Endothelial cell of umbilical vein (primary cell): ENCODE data around the gene ALDH1A2. TPM values are rescaled to one million over a fixed set of nuclear protein-coding genes. Genes with fewer than 3 reads are reported as not detected.

Experiments
- BruUV-seq: library from RNA; stranded (reverse); fragments of 400-500 nt; replicated peaks from 2 replicates; lab custom pipeline; 2021; lab: Mats Ljungman, UMichigan
- CTCF ChIA-PET: fragments of 300-600, 350-600 bp; sonication (Branson Sonifier 250); formaldehyde crosslinking; loops from one replicate; lab custom pipeline; 2021; ENCODE audit warnings: antibody characterized with exemption, inconsistent platforms; lab: Charles Lee
- POLR2A ChIA-PET: fragments of 300-600, 350-600 bp; sonication (Branson Sonifier 250); formaldehyde crosslinking; loops from one replicate; lab custom pipeline; 2021; ENCODE audit warnings: antibody characterized with exemption, inconsistent platforms; lab: Charles Lee
- DNase-seq: peaks from one replicate; pipeline ENCODE4 v3.0.0-alpha.2; 2011; ENCODE audit warnings: low read depth, low spot score
- FAIRE-seq: peaks from 2 replicates; lab custom pipeline; 2011; peaks lifted over from hg19 to GRCh38; lab: Jason Lieb, UNC
- H2AFZ ChIP-seq: 2 replicates; pipeline ENCODE4 v1.6.0; 2012; ENCODE audit warnings: low read depth, low read length, control low read depth, inconsistent platforms
- H3K27ac ChIP-seq: 2 replicates; pipeline ENCODE4 v1.5.1; 2011; ENCODE audit warnings: low read depth, mild to moderate bottlenecking, control low read depth, low read length, moderate library complexity; ENCODE audit not compliant: insufficient read depth
- H3K27me3 ChIP-seq, 2 experiments: 2 replicates each; pipeline versions ENCODE4 v1.6.0 to v1.6.1; 2011; ENCODE audit warnings: low read length in 2 of 2, mixed read lengths in 1 of 2; ENCODE audit not compliant: control insufficient read depth in 2 of 2, insufficient read depth in 2 of 2
- H3K36me3 ChIP-seq, 2 experiments: 2 replicates in 1 of 2; 3 replicates in 1 of 2; pipeline ENCODE4 v1.5.1; 2011; ENCODE audit warnings: low read length in 2 of 2, mild to moderate bottlenecking in 1 of 2, moderate library complexity in 1 of 2; ENCODE audit not compliant: control insufficient read depth in 2 of 2, insufficient read depth in 2 of 2; ENCODE audit errors: extremely low read depth in 1 of 2
- H3K4me1 ChIP-seq: 3 replicates; pipeline ENCODE4 v1.5.1; 2011; ENCODE audit warnings: mild to moderate bottlenecking, low read length; ENCODE audit not compliant: control insufficient read depth, insufficient read depth; ENCODE audit errors: extremely low read depth
- H3K4me2 ChIP-seq: 2 replicates; pipeline ENCODE4 v1.6.1; 2011; ENCODE audit warnings: low read length, control low read depth, mixed read lengths; ENCODE audit not compliant: insufficient read depth
- H3K4me3 ChIP-seq, 3 experiments: fragments of 200-600 bp in 1 of 3; sonication (generic), shearing (Covaris generic) in 1 of 3; replicated peaks in 1 of 3; 2 replicates each; pipeline ENCODE4 v1.5.1; 2011 to 2016; ENCODE audit warnings: control low read depth in 3 of 3, low read length in 3 of 3, mild to moderate bottlenecking in 2 of 3, inconsistent platforms in 1 of 3, low read depth in 1 of 3, moderate library complexity in 1 of 3; ENCODE audit not compliant: insufficient read depth in 1 of 3
- H3K79me2 ChIP-seq: 2 replicates; pipeline ENCODE4 v1.6.0; 2012; ENCODE audit warnings: low read length, inconsistent platforms; ENCODE audit not compliant: control insufficient read depth, insufficient read depth
- H3K9ac ChIP-seq: replicated peaks from 2 replicates; pipeline ENCODE3; 2011; ENCODE audit warnings: low read length, control low read depth; ENCODE audit not compliant: insufficient read depth; ENCODE audit errors: extremely low read depth
- H3K9me1 ChIP-seq: replicated peaks from 3 replicates; pipeline ENCODE4 v1.6.0; 2011; ENCODE audit warnings: mild to moderate bottlenecking, low read length; ENCODE audit not compliant: control insufficient read depth, insufficient read depth; ENCODE audit errors: extremely low read depth
- H3K9me3 ChIP-seq: replicated peaks from 2 replicates; pipeline ENCODE4 v1.5.1; 2012; ENCODE audit warnings: low read length, inconsistent platforms; ENCODE audit not compliant: control insufficient read depth, insufficient read depth
- H4K20me1 ChIP-seq: replicated peaks from 2 replicates; pipeline ENCODE3; 2011; ENCODE audit warnings: mild to moderate bottlenecking, low read length; ENCODE audit not compliant: control insufficient read depth, insufficient read depth; ENCODE audit errors: extremely low read depth
- EZH2 ChIP-seq: IDR thresholded peaks from 2 replicates; pipeline ENCODE4 v1.6.1; 2012; ENCODE audit warnings: borderline replicate concordance, low read depth, mild to moderate bottlenecking, moderate library complexity, low read length, inconsistent platforms; ENCODE audit not compliant: severe bottlenecking
- FOS ChIP-seq: IDR thresholded peaks from 2 replicates; pipeline ENCODE4 v1.6.1; 2011; ENCODE audit warnings: mild to moderate bottlenecking, low read length, moderate library complexity, borderline replicate concordance; ENCODE audit not compliant: insufficient read depth
- GATA2 ChIP-seq: IDR thresholded peaks from 2 replicates; pipeline ENCODE4 v1.7.0; 2011; ENCODE audit warnings: low read depth, mild to moderate bottlenecking, moderate library complexity, mixed read lengths, low read length; ENCODE audit not compliant: insufficient read length, insufficient read depth
- JUN ChIP-seq: IDR thresholded peaks from 2 replicates; pipeline ENCODE4 v1.6.1; 2011; ENCODE audit warnings: borderline replicate concordance, low read depth; ENCODE audit not compliant: insufficient read length, insufficient read depth
- MYC ChIP-seq: IDR thresholded peaks from one replicate; pipeline ENCODE4 v1.6.1; 2011; ENCODE audit warnings: mild to moderate bottlenecking, low read depth, low read length
- POLR2A ChIP-seq: IDR thresholded peaks from 2 replicates; pipeline ENCODE4 v1.6.1; 2012; ENCODE audit warnings: low read depth, mild to moderate bottlenecking, control low read depth, low read length
- POLR2AphosphoS5 ChIP-seq: IDR thresholded peaks from 2 replicates; pipeline ENCODE4 v1.6.1; 2012; ENCODE audit warnings: low read depth, mild to moderate bottlenecking, control low read depth, low read length, moderate library complexity; ENCODE audit not compliant: insufficient read depth
- dilution Hi-C: fragments of 300-500 bp; cut with MboI; formaldehyde crosslinking; loops from one replicate; pipeline ENCODE4 v1.15.0; 2019; ENCODE audit warnings: low sequenced_read_pairs; ENCODE audit not compliant: extremely low pct_ligation_motif_present
- intact Hi-C: fragments of 100-400 bp; cut with micrococcal nuclease; formaldehyde crosslinking; loops from one replicate; pipeline ENCODE4 v1.10.0; 2022
- polyA plus RNA-seq, 4 experiments: library from polyadenylated mRNA; depleted of rRNA in 3 of 4; stranded (reverse) in 3 of 4; unstranded in 1 of 4; fragments of >200 nt; gene quantifications; 2 replicates each; pipeline versions ENCODE4 v1.2.1 to v1.2.3, GENCODE V29; 2011 to 2012; ENCODE audit warnings: missing spikeins in 1 of 4
- total RNA-seq: library from RNA; stranded (reverse); gene quantifications from 2 replicates; pipeline ENCODE4 v1.2.3, GENCODE V29; 2021
- TF ChIP-seq, protein P1 (sequence below): IDR thresholded peaks from 2 replicates; pipeline ENCODE4 v1.6.1; 2011; ENCODE audit not compliant: insufficient read depth, insufficient read length
- TF ChIP-seq, protein P2 (sequence below), 2 donors: IDR thresholded peaks; 1 replicate in 1 of 2; 2 replicates in 1 of 2; pipeline ENCODE4 v1.5.1; 2011; ENCODE audit warnings: low read length in 2 of 2, mild to moderate bottlenecking in 2 of 2, moderate library complexity in 2 of 2, control low read depth in 1 of 2, inconsistent platforms in 1 of 2, low read depth in 1 of 2; ENCODE audit not compliant: insufficient read depth in 1 of 2; ENCODE audit errors: extremely low read depth in 1 of 2

The ALDH1A2 gene
- total and polyA plus RNA-seq, 2 donors (not counting 3 experiments of a cell fraction or from before 2014, with no cell fraction given): 16.3 to 34.9 TPM

DNA sequence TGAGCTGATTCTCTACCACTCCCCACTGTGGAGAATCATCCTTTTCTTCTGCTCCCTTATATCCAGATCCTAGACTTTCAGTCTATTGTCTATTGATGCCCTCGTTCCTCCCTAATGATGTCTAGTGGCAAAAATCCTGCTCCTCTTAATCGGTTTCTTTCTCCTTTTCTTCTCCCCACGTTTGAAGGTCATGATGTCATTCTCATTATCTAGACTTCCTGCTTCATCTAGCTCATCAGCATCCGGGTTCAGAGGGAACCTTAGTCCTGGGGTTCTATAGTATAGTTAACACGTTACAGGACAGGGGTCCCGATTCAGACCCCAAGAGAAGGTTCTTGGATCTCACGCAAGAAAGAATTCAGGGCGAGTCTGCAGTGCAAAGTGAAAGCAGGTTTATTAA lies 14.9 kb upstream of the ALDH1A2 start:
- dilution Hi-C loops (no loop called here), intact Hi-C loops (no loop called here)
- CTCF ChIA-PET: interaction anchor here (1.2 to 3.7 kb wide), 2 partner anchors 10 to 140 kb away, joined by 8 to 20 read pairs; no protein-coding TSS in a partner anchor
- H3K79me2 ChIP-seq: no peaks in the 10 kb centered on the region
- no peak overlapping the region for H3K27ac ChIP-seq
- H3K4me1 ChIP-seq: no peaks in the 10 kb centered on the region
- DNase-seq (no peak), FAIRE-seq (no peak)
- H3K9me3 ChIP-seq: no peaks in the 10 kb centered on the region
- H3K4me3 ChIP-seq: no peak overlapping the region
- no TSS peak for BruUV-seq
- H2AFZ ChIP-seq: no peak overlapping the region
- no peaks in the 10 kb centered on the region for H4K20me1 ChIP-seq
- TF ChIP-seq, protein P1, sequence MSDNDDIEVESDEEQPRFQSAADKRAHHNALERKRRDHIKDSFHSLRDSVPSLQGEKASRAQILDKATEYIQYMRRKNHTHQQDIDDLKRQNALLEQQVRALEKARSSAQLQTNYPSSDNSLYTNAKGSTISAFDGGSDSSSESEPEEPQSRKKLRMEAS: no peak
- TF ChIP-seq JUN: no peak
- no peak for TF ChIP-seq MYC
- TF ChIP-seq, protein P2, sequence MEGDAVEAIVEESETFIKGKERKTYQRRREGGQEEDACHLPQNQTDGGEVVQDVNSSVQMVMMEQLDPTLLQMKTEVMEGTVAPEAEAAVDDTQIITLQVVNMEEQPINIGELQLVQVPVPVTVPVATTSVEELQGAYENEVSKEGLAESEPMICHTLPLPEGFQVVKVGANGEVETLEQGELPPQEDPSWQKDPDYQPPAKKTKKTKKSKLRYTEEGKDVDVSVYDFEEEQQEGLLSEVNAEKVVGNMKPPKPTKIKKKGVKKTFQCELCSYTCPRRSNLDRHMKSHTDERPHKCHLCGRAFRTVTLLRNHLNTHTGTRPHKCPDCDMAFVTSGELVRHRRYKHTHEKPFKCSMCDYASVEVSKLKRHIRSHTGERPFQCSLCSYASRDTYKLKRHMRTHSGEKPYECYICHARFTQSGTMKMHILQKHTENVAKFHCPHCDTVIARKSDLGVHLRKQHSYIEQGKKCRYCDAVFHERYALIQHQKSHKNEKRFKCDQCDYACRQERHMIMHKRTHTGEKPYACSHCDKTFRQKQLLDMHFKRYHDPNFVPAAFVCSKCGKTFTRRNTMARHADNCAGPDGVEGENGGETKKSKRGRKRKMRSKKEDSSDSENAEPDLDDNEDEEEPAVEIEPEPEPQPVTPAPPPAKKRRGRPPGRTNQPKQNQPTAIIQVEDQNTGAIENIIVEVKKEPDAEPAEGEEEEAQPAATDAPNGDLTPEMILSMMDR (IDR thresholded peaks at IDR 0.05; ENCODE audit: extremely low read depth in 1 of 2, insufficient read depth in 1 of 2, low read depth in 1 of 2, low read length in 2 of 2): no peak
- TF ChIP-seq POLR2AphosphoS5: no peak
- TF ChIP-seq EZH2: no peak
- no peak for TF ChIP-seq FOS
- no peak for TF ChIP-seq GATA2
- TF ChIP-seq POLR2A: no peak
- no peaks in the 10 kb centered on the region for H3K27me3 ChIP-seq
- POLR2A ChIA-PET: no interaction called here
- H3K4me2 ChIP-seq: no peak overlapping the region
- H3K9ac ChIP-seq: no peak overlapping the region
- H3K36me3 ChIP-seq: no peaks in the 10 kb centered on the region
- H3K9me1 ChIP-seq: no peaks in the 10 kb centered on the region
